Measurements from ENCODE around the gene NDUFS3. TPM values are rescaled to one million over a fixed set of nuclear protein-coding genes. Genes with fewer than 3 reads are reported as not detected.

The NDUFS3 gene
- polyA plus RNA-seq, 3 donors = 79.7 to 107 (median 104) TPM

GRCh38 chr11:47606731-47607130 is 27.9 kb downstream of the NDUFS3 start:
- H2AFZ ChIP-seq (ENCODE audit: insufficient read depth, low read depth, low read length, poor library complexity, severe bottlenecking) = no peak overlapping the region
- H4K20me1 ChIP-seq (ENCODE audit: insufficient read depth, low read length) = no peaks in the 10 kb centered on the region
- no peak overlapping the region for H3K9ac ChIP-seq (ENCODE audit: insufficient read depth, low read length, poor library complexity, severe bottlenecking)
- TF ChIP-seq CTCF (IDR thresholded peaks at IDR 0.05) = no peak
- Mint-ChIP-seq H3K9me3 (no peaks in the 10 kb centered on the region), H3K27ac (no peak overlapping the region), H3K36me3 (peaks cover 7 to 29% of the 10 kb centered on the region in 2 donors), H3K4me1 (peaks cover 12% of the 10 kb centered on the region), H3K27me3 (ENCODE audit: low read depth in 3 of 3) (peaks cover 0 to 4% (median 2%) of the 10 kb centered on the region in 3 donors), H3K4me3 (no peak overlapping the region)
- no peak overlapping the region for H3K27ac ChIP-seq (ENCODE audit: low read depth in 1 of 2, low read length in 2 of 2)
- intact Hi-C loops (cut with micrococcal nuclease) = no loop called here
- H3K79me2 ChIP-seq (ENCODE audit: insufficient read depth, low read length) = no peaks in the 10 kb centered on the region
- peaks cover 8% of the 10 kb centered on the region in 2 donors for H3K4me1 ChIP-seq (ENCODE audit: control insufficient read depth in 1 of 2, insufficient read depth in 2 of 2, low read length in 2 of 2)
- WGBS (ENCODE audit: insufficient coverage) = no CpG with 5 or more reads among the region's 5 CpGs
- no peaks in the 10 kb centered on the region for H3K9me3 ChIP-seq (replicated peaks in 1 of 2; ENCODE audit: control insufficient read depth in 1 of 2, insufficient read depth in 1 of 2, low read length in 2 of 2)
- no peak for DNase-seq
- peaks cover 0 to 18% of the 10 kb centered on the region in 2 donors for H3K36me3 ChIP-seq (replicated peaks in 1 of 2; ENCODE audit: control insufficient read depth in 1 of 2, insufficient read depth in 2 of 2, low read length in 2 of 2)
- H3K27me3 ChIP-seq (ENCODE audit: control insufficient read depth in 2 of 2, insufficient read depth in 2 of 2, low read length in 2 of 2) = no peaks in the 10 kb centered on the region
- H3K4me3 ChIP-seq (replicated peaks in 1 of 3; ENCODE audit: low read depth in 2 of 3, low read length in 3 of 3) = no peak overlapping the region
- H3K4me2 ChIP-seq (replicated peaks; ENCODE audit: extremely low read depth, low read length, poor library complexity, severe bottlenecking) = no peak overlapping the region

GRCh38 chr11:47607380-47607779 is 28.5 kb downstream of the NDUFS3 start:
- H3K4me1 Mint-ChIP-seq = peaks cover 15% of the 10 kb centered on the region
- H3K36me3 Mint-ChIP-seq = peaks cover 7 to 29% of the 10 kb centered on the region in 2 donors
- Histone ChIP-seq H3K9me3 (replicated peaks in 1 of 2; ENCODE audit: control insufficient read depth in 1 of 2, insufficient read depth in 1 of 2, low read length in 2 of 2) (no peaks in the 10 kb centered on the region), H4K20me1 (ENCODE audit: insufficient read depth, low read length) (no peaks in the 10 kb centered on the region), H3K4me3 (replicated peaks in 1 of 3; ENCODE audit: low read depth in 2 of 3, low read length in 3 of 3) (no peak overlapping the region), H3K27me3 (ENCODE audit: control insufficient read depth in 2 of 2, insufficient read depth in 2 of 2, low read length in 2 of 2) (no peaks in the 10 kb centered on the region), H3K4me1 (ENCODE audit: control insufficient read depth in 1 of 2, insufficient read depth in 2 of 2, low read length in 2 of 2) (peaks cover 12% of the 10 kb centered on the region in 2 donors), H3K9ac (ENCODE audit: insufficient read depth, low read length, poor library complexity, severe bottlenecking) (no peak overlapping the region), H3K4me2 (replicated peaks; ENCODE audit: extremely low read depth, low read length, poor library complexity, severe bottlenecking) (no peak overlapping the region), H3K27ac (ENCODE audit: low read depth in 1 of 2, low read length in 2 of 2) (no peak overlapping the region), H3K79me2 (ENCODE audit: insufficient read depth, low read length) (no peaks in the 10 kb centered on the region), H2AFZ (ENCODE audit: insufficient read depth, low read depth, low read length, poor library complexity, severe bottlenecking) (no peak overlapping the region), H3K36me3 (replicated peaks in 1 of 2; ENCODE audit: control insufficient read depth in 1 of 2, insufficient read depth in 2 of 2, low read length in 2 of 2) (peaks cover 0 to 18% of the 10 kb centered on the region in 2 donors)
- no peak overlapping the region for H3K27ac Mint-ChIP-seq
- no peaks in the 10 kb centered on the region for H3K9me3 Mint-ChIP-seq
- WGBS (ENCODE audit: insufficient coverage) = 85% methylated on average over 5 of the region's 7 CpGs
- TF ChIP-seq CTCF (IDR thresholded peaks at IDR 0.05) = no peak
- peaks cover 0 to 4% (median 2%) of the 10 kb centered on the region in 3 donors for H3K27me3 Mint-ChIP-seq (ENCODE audit: low read depth in 3 of 3)
- intact Hi-C loops (cut with micrococcal nuclease) = no loop called here
- no peak overlapping the region for H3K4me3 Mint-ChIP-seq
- DNase-seq = no peak

All from CD14-positive monocyte (primary cell).